GM18498 (cell line): Measurements from ENCODE around the gene CFAP65.
A peak's percentile ranks its signal among the peaks of the same experiment; 100 is the strongest.

ENCODE experiments used
- ATAC-seq: cut with Tn5 transposase; IDR thresholded peaks from one replicate; pipeline ENCODE4 v1.9.1; 2021; ENCODE audit warnings: mild to moderate bottlenecking, moderate library complexity; ENCODE audit not compliant: unreplicated experiment

CFAP65 gene

DNA sequence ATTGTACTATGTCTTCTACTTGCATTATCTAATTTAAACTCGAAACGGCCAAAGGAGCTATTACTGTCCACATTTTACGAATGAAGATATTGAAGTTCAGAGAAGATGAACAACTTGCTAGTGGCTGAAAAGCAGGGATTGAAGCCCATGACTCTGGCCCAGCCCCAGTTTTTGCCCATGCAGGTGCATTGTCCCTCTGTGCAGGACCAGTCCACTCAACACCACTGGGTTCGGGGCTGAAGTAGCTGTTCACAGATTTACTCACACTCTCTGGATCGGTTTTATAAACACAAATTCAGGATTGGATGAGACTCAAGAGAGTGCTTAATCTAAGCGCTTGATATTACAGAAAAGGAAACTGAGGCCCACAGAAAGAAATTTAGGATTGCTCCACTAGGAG lies 20.8 kb upstream of the CFAP65 start:
- ATAC-seq = no peak

GRCh38 chr2:219060821-219061791 lies 19.8 kb upstream of the CFAP65 start, which contains the start of gene IHH:
Gene IHH, minus strand, starts transcription at chr2:219060921. Its CDS starts 454 bp downstream, at chr2:219060467.
- no peak for ATAC-seq

DNA sequence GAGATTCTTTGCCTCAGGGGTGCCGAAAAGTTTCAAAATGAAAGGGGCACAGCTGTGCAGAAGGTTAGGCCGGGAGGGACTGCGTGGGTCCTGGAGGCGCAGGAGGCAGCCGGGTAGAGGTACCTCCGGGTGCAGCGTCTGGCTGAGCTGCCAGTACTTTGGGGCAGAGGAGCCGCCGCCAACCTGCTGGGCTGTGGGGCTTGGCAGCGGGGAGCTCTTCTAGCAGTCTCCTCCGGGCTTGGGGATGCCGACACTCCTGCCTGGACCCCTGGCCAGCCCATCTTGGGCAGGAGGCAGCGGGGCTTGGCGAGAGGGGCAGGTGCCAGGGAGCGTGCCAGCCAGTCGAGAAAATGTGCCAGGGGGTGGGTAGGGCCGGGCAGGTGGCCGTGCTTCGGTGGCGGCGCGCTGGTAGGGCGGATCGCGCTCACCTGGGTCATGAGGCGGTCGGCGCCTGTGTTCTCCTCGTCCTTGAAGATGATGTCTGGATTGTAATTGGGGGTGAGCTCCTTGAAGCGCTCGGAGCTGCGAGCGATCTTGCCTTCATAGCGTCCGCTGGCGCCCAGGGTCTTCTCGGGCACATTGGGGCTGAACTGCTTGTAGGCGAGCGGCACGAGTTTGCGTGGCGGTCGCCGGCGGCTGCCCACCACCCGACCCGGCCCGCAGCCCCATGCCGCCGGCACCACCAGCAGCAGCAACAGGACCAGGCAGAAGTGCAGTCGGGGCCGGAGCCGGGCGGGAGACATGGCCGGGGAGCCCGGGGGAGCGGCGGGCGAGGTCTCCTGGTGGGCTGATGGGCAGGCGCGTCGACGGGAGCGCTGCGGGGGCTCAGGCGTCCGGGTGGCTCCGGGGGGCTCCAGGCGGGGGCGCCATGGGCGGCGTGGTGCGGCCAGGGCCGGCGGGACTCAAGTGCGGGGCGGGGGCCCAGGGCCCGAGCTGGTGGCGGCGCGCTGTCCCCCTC lies 18.7 kb upstream of the CFAP65 start:
- no peak for ATAC-seq

- ATAC-seq = no peak
These were observed 18.0 kb upstream of the CFAP65 start for GRCh38 chr2:219059375-219059724.

DNA sequence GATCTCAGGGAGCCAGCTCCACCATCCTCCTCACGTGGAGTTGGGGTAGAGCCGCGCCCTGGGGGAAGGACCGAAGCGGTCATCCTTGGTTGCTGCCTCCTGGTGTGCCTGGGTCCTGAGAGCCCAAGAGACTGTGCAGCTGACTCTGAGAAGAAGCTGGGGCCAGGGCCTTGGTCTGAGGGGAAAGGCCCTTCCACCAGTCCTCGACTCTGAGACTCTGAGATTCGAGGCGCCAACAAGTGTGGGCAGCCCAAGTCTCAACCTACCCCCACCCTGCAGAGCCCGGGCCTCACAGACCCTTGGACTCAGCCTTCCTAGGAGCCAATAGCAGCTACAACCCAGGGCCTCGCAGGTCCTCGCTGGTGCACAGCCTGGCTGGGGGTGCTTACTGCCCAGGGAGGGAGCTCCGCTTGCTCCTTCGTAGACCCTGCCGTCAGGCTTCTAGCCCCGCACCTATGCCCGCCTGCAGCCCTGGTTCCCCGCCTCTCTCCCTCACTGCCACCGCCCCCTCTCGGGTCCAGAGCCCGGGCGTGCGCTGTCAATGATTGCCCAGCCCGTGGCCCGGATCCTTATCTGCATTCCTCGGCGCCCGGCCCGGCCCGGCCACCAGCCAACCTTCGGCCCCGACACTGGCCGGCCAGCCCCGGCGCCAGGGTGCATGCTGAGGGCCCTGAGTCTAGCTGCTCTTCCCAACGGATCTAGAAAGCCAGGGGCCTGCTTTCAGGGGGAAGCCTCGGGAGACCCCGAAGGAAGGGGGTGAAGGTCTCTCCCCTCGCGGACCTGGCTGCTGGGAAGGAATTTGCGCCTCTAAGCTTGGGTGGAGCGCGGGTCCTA lies 17.4 kb upstream of the CFAP65 start:
- ATAC-seq = no peak

- ATAC-seq = peak; percentile 92
These were observed 16.6 kb upstream of the CFAP65 start for GRCh38 chr2:219057709-219058540.

GRCh38 chr2:219056896-219057708 lies 15.8 kb upstream of the CFAP65 start:
- ATAC-seq = peak; percentile 17

DNA sequence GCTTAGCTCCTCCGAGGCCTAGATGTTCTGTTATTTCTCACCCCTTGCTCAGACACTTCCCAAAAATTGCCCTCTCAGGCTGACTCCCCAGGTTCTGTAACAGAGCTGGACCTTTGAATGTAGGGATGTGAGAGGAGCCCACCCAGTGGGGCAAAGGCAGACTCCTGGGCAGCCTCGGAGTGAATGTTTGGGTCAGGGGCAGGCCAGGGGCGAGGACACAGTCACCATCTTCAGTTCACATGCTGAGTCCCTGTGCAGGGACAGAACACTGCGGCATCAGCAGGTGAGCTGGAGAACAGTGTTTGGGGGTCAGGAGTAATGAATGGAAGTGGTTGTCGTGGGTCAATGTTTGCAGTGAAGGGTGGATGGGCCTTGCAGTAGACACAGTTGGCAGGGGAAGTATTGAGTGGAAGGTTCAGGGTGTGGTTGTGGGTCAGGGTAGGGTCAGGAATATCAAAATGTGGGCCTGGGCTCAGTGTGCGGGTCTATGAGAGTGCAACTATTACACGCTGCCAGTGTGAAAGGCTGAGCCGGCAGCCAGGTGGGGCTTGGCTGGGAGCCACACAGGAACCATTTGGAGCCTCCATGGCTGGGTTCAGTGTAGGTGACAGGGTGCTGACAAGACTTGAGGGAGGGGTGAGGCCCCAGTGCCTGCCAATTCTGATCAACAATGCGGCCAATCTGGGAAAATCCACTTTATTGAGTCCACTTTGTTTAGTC lies 15.0 kb upstream of the CFAP65 start:
- ATAC-seq = no peak

DNA sequence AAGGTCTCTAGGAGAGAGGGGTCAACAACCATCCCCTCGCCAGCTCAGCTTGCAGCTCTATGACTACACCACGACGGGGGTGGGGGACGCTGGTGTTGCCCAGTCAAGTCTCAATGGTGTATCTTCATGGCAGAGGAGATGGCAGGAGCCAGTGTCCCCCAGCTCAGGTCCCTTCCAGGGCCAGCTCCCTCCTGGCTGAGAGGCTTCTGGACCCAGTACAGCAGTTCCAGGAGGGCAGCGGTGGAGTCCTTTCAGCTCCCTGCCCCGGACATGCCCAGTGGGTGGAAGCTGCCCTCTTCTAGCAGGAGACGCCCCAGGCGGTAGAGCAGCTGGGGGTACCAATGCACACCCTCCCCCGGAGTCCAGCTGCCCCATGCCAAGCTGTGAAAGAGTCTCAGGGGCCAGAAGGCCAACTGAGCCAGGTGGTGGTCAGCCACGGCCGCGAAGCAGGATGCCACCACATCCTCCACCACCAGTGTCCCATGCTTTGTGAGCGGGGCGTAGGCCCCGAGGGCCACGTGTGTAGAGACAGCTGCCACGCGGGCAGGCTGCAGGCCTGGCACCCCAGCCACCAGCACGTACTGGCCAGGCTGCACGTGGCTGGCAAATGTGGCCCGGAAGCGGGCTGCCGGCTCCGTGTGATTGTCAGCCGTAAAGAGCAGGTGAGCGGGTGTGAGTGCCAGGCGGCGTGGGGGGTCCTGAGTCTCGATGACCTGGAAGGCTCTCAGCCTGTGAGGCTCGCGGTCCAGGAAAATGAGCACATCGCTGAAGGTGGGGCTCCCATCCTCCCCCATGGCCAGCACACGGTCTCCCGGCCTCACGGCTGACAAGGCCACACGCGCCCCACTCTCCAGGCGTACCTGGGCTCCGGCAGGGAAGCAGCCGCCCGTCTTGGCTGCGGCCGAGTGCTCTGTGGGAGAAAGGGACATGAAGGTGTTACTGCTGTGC lies 13.9 kb upstream of the CFAP65 start:
- ATAC-seq = no peak

- ATAC-seq = no peak
These were observed 8.0 kb upstream of the CFAP65 start for GRCh38 chr2:219049282-219049681.

- ATAC-seq = no peak
These were observed 4.7 kb upstream of the CFAP65 start for GRCh38 chr2:219045937-219046550.

- ATAC-seq = no peak
These were observed 1.4 kb upstream of the CFAP65 start for GRCh38 chr2:219042750-219043149.

DNA sequence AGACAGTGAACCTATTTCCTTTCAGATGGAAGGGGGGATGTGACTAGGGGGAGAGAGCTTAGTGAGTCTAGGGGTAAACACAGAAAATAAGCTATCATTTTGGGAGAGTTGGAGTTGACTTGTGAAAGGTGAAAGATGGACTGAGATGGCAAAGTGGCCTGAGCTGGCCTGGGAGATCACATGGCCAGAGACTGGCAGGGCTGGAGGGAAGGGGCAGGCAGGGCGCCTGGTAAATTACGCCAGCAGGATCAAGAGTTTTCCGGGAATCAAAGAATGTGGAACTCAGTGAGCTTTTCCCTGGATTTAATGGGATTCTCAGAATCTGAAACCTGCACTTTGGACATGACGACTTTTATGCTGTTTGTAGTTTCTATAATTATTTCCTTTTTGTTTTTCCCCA lies 841 bp upstream of the CFAP65 start:
- no peak for ATAC-seq

DNA sequence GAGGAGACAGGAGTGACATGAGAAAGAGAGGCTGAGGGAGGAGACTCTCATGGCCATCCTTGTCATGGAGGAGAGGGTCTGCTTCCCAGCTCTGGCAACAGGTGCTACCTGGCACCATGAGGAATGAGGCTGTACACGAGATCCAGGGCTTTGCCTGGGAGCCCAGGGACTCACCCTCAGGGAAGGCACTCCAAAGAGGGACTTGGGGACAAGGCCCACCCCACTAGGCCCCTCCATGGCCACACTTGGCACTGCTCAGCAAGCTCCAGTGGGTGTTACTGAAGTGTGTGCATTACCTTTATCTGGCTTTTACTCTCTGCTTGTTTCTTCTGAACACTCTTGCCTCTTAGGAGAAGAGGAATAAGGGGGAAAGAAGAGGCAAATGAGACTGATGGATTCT lies 2.7 kb downstream of the CFAP65 start:
- ATAC-seq = no peak

- no peak for ATAC-seq
These were observed 3.4 kb downstream of the CFAP65 start for GRCh38 chr2:219037783-219038499.

DNA sequence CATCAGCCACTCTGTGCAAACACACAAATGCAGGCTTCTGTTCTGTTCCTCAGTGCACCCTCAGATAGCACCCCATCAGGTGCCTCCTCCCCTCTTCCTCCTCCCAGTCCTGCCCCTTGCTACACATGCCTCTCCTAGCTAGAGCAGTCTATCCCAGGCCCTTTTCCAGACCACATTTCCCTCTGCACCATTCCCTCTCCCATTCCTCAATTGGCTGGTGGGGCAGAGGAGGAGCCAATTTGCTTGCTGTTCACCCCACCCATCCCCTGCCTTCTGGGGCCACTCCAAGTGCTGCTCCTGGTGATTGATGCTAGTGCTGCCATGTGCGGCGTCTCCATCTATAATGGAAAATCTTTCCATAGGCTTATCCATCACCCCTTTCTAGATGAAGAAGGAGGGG lies 5.4 kb downstream of the CFAP65 start:
- ATAC-seq = no peak
